Dendritic cell treated with granulocyte-macrophage colony-stimulating factor and Interleukin-4, amounts not matched to agents 40 ng/mL and 50 ng/mL, for 4 days (primary cell): Measurements from ENCODE around the gene ZG16.
"Not testable (repeated sequence)": the region's sequence is repeated elsewhere in the genome, so short reads cannot be mapped to it uniquely, and the experiment has no call there.

ENCODE experiments used
- H3K27ac Mint-ChIP-seq: one replicate; pipeline ENCODE4 v1.8.0; 2022; ENCODE audit warnings: mild to moderate bottlenecking, mixed read lengths
- H3K27me3 Mint-ChIP-seq: one replicate; pipeline ENCODE4 v1.8.0; 2022; ENCODE audit warnings: mild to moderate bottlenecking, mixed read lengths
- H3K36me3 Mint-ChIP-seq: one replicate; pipeline ENCODE4 v1.8.0; 2022; ENCODE audit warnings: low read depth, mixed read lengths
- H3K4me1 Mint-ChIP-seq: one replicate; pipeline ENCODE4 v1.8.0; 2022; ENCODE audit warnings: low read depth, mixed read lengths
- H3K4me3 Mint-ChIP-seq: one replicate; pipeline ENCODE4 v1.8.0; 2022; ENCODE audit warnings: mild to moderate bottlenecking, moderate library complexity, mixed read lengths
- H3K9me3 Mint-ChIP-seq: one replicate; pipeline ENCODE4 v1.8.0; 2022; ENCODE audit warnings: mixed read lengths
- intact Hi-C: fragments of 100-400 bp; cut with micrococcal nuclease; formaldehyde crosslinking; loops from one replicate; pipeline ENCODE4 v1.15.0; 2022

ZG16 gene

GRCh38 chr16:29761280-29761651, 16.8 kb upstream of the ZG16 start:
- H3K27ac Mint-ChIP-seq, H3K36me3 Mint-ChIP-seq, H3K4me3 Mint-ChIP-seq, H3K9me3 Mint-ChIP-seq, H3K27me3 Mint-ChIP-seq, intact Hi-C loops: not testable (repeated sequence)
- H3K4me1 Mint-ChIP-seq, result peaks cover 22% of the 10 kb centered on the region

- H3K9me3 Mint-ChIP-seq, result no peaks in the 10 kb centered on the region
- H3K27ac Mint-ChIP-seq, result no peak overlapping the region
- intact Hi-C loops, result no loop called here
- peaks cover 22% of the 10 kb centered on the region for H3K4me1 Mint-ChIP-seq
- no peak overlapping the region for H3K4me3 Mint-ChIP-seq
- peaks cover 2% of the 10 kb centered on the region for H3K27me3 Mint-ChIP-seq
- no peaks in the 10 kb centered on the region for H3K36me3 Mint-ChIP-seq
Measured at GRCh38 chr16:29761882-29762281, 16.2 kb upstream of the ZG16 start.

- Mint-ChIP-seq H3K4me1 (peaks cover 15% of the 10 kb centered on the region), H3K27ac (no peak overlapping the region), H3K9me3 (no peaks in the 10 kb centered on the region), H3K36me3 (no peaks in the 10 kb centered on the region), H3K4me3 (no peak overlapping the region), H3K27me3 (peaks cover 2% of the 10 kb centered on the region)
- intact Hi-C loops, result no loop called here
Measured at GRCh38 chr16:29763326-29763725, 14.7 kb upstream of the ZG16 start.

- Mint-ChIP-seq H3K36me3 (no peaks in the 10 kb centered on the region), H3K9me3 (no peaks in the 10 kb centered on the region), H3K27me3 (peaks cover 2% of the 10 kb centered on the region), H3K4me1 (peaks cover 13% of the 10 kb centered on the region), H3K4me3 (no peak overlapping the region), H3K27ac (no peak overlapping the region)
- intact Hi-C loops, result no loop called here
Measured at GRCh38 chr16:29765167-29766032, 12.7 kb upstream of the ZG16 start.

- H3K4me1 Mint-ChIP-seq, result peaks cover 19% of the 10 kb centered on the region
- no peaks in the 10 kb centered on the region for H3K36me3 Mint-ChIP-seq
- H3K4me3 Mint-ChIP-seq, result no peak overlapping the region
- H3K27ac Mint-ChIP-seq, result no peak overlapping the region
- H3K27me3 Mint-ChIP-seq, result peaks cover 2% of the 10 kb centered on the region
- no peaks in the 10 kb centered on the region for H3K9me3 Mint-ChIP-seq
- intact Hi-C loops, result no loop called here
Measured at GRCh38 chr16:29766571-29766970, 11.5 kb upstream of the ZG16 start.

- Mint-ChIP-seq H3K36me3 (no peaks in the 10 kb centered on the region), H3K27ac (no peak overlapping the region), H3K9me3 (no peaks in the 10 kb centered on the region), H3K4me3 (no peak overlapping the region), H3K27me3 (peaks cover 2% of the 10 kb centered on the region), H3K4me1 (peaks cover 21% of the 10 kb centered on the region)
- intact Hi-C loops, result no loop called here
Measured at GRCh38 chr16:29767062-29767461, 11.0 kb upstream of the ZG16 start.

- H3K27me3 Mint-ChIP-seq, result no peaks in the 10 kb centered on the region
- no peak overlapping the region for H3K27ac Mint-ChIP-seq
- no peaks in the 10 kb centered on the region for H3K9me3 Mint-ChIP-seq
- H3K4me3 Mint-ChIP-seq, result no peak overlapping the region
- intact Hi-C loops, result no loop called here
- H3K36me3 Mint-ChIP-seq, result no peaks in the 10 kb centered on the region
- H3K4me1 Mint-ChIP-seq, result peaks cover 25% of the 10 kb centered on the region
Measured at GRCh38 chr16:29769507-29769906, 8.5 kb upstream of the ZG16 start.

GRCh38 chr16:29770250-29770929, 7.7 kb upstream of the ZG16 start:
- peaks cover 25% of the 10 kb centered on the region for H3K4me1 Mint-ChIP-seq
- no peaks in the 10 kb centered on the region for H3K27me3 Mint-ChIP-seq
- no peaks in the 10 kb centered on the region for H3K9me3 Mint-ChIP-seq
- H3K36me3 Mint-ChIP-seq, result no peaks in the 10 kb centered on the region
- no peak overlapping the region for H3K27ac Mint-ChIP-seq
- H3K4me3 Mint-ChIP-seq, result no peak overlapping the region
- intact Hi-C loops, result no loop called here

- peaks cover 25% of the 10 kb centered on the region for H3K4me1 Mint-ChIP-seq
- H3K36me3 Mint-ChIP-seq, intact Hi-C loops, H3K27me3 Mint-ChIP-seq, H3K27ac Mint-ChIP-seq, H3K9me3 Mint-ChIP-seq, H3K4me3 Mint-ChIP-seq: not testable (repeated sequence)
Measured at GRCh38 chr16:29772330-29772729, 5.7 kb upstream of the ZG16 start.

GRCh38 chr16:29774730-29775129, 3.3 kb upstream of the ZG16 start:
- H3K4me1 Mint-ChIP-seq, result peaks cover 25% of the 10 kb centered on the region
- intact Hi-C loops, result no loop called here
- peaks cover 10% of the 10 kb centered on the region for H3K27me3 Mint-ChIP-seq
- H3K9me3 Mint-ChIP-seq, result no peaks in the 10 kb centered on the region
- no peak overlapping the region for H3K27ac Mint-ChIP-seq
- no peaks in the 10 kb centered on the region for H3K36me3 Mint-ChIP-seq
- H3K4me3 Mint-ChIP-seq, result no peak overlapping the region

GRCh38 chr16:29775742-29776408, 2.2 kb upstream of the ZG16 start:
- H3K27me3 Mint-ChIP-seq, result peaks cover 10% of the 10 kb centered on the region
- H3K27ac Mint-ChIP-seq, result no peak overlapping the region
- no peaks in the 10 kb centered on the region for H3K9me3 Mint-ChIP-seq
- peaks cover 22% of the 10 kb centered on the region for H3K4me1 Mint-ChIP-seq
- H3K36me3 Mint-ChIP-seq, result no peaks in the 10 kb centered on the region
- no peak overlapping the region for H3K4me3 Mint-ChIP-seq
- intact Hi-C loops, result no loop called here

GRCh38 chr16:29779474-29779873, 1.4 kb downstream of the ZG16 start:
- peaks cover 12% of the 10 kb centered on the region for H3K4me1 Mint-ChIP-seq
- H3K27ac Mint-ChIP-seq, result peak overlapping the region; percentile 51
- no peaks in the 10 kb centered on the region for H3K9me3 Mint-ChIP-seq
- intact Hi-C loops, result no loop called here
- H3K27me3 Mint-ChIP-seq, result peaks cover 10% of the 10 kb centered on the region
- H3K4me3 Mint-ChIP-seq, result no peak overlapping the region
- H3K36me3 Mint-ChIP-seq, result no peaks in the 10 kb centered on the region

GRCh38 chr16:29783094-29783953, 5.3 kb downstream of the ZG16 start:
- H3K27ac Mint-ChIP-seq, H3K9me3 Mint-ChIP-seq, H3K36me3 Mint-ChIP-seq, H3K4me3 Mint-ChIP-seq: not testable (repeated sequence)
- H3K27me3 Mint-ChIP-seq, result peaks cover 12% of the 10 kb centered on the region
- peaks cover 21% of the 10 kb centered on the region for H3K4me1 Mint-ChIP-seq
- intact Hi-C loops, result loop anchor here (5.0 kb wide), 1 partner anchor 36 kb away; the partner anchor contains the start of gene C16orf54
